ENCODE data around the gene INMT.

DNA sequence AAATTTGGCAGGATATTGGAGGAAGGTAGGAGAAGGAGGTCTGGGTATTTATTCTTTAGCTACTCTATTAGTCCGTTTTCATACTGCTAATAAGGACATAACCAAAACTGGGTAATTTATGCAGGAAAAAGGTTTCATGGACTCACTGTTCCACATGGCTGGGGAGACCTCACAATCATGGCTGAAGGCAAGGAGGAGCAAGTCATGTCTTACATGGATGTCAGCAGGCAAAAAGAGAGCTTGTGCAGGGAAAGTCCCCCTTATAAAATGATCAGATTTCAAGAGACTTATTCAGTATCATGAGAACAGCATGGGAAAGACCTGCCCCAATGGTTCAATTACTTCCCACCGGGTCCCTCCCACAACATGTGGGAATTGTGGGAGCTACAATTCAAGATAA is 1.9 kb upstream of the INMT start:
- TF ChIP-seq, protein P1, sequence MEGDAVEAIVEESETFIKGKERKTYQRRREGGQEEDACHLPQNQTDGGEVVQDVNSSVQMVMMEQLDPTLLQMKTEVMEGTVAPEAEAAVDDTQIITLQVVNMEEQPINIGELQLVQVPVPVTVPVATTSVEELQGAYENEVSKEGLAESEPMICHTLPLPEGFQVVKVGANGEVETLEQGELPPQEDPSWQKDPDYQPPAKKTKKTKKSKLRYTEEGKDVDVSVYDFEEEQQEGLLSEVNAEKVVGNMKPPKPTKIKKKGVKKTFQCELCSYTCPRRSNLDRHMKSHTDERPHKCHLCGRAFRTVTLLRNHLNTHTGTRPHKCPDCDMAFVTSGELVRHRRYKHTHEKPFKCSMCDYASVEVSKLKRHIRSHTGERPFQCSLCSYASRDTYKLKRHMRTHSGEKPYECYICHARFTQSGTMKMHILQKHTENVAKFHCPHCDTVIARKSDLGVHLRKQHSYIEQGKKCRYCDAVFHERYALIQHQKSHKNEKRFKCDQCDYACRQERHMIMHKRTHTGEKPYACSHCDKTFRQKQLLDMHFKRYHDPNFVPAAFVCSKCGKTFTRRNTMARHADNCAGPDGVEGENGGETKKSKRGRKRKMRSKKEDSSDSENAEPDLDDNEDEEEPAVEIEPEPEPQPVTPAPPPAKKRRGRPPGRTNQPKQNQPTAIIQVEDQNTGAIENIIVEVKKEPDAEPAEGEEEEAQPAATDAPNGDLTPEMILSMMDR (IDR thresholded peaks at IDR 0.05; ENCODE audit: insufficient read depth, low read length) = no peak
- TF ChIP-seq POLR2AphosphoS5 (IDR thresholded peaks at IDR 0.05; ENCODE audit: low read depth) (no peak), GABPA (IDR thresholded peaks at IDR 0.05; ENCODE audit: low read depth) (no peak), SPI1 (IDR thresholded peaks at IDR 0.05; ENCODE audit: borderline replicate concordance, low read depth) (no peak)
- TF ChIP-seq, protein P2, sequence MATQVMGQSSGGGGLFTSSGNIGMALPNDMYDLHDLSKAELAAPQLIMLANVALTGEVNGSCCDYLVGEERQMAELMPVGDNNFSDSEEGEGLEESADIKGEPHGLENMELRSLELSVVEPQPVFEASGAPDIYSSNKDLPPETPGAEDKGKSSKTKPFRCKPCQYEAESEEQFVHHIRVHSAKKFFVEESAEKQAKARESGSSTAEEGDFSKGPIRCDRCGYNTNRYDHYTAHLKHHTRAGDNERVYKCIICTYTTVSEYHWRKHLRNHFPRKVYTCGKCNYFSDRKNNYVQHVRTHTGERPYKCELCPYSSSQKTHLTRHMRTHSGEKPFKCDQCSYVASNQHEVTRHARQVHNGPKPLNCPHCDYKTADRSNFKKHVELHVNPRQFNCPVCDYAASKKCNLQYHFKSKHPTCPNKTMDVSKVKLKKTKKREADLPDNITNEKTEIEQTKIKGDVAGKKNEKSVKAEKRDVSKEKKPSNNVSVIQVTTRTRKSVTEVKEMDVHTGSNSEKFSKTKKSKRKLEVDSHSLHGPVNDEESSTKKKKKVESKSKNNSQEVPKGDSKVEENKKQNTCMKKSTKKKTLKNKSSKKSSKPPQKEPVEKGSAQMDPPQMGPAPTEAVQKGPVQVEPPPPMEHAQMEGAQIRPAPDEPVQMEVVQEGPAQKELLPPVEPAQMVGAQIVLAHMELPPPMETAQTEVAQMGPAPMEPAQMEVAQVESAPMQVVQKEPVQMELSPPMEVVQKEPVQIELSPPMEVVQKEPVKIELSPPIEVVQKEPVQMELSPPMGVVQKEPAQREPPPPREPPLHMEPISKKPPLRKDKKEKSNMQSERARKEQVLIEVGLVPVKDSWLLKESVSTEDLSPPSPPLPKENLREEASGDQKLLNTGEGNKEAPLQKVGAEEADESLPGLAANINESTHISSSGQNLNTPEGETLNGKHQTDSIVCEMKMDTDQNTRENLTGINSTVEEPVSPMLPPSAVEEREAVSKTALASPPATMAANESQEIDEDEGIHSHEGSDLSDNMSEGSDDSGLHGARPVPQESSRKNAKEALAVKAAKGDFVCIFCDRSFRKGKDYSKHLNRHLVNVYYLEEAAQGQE (IDR thresholded peaks at IDR 0.05; ENCODE audit: insufficient replicate concordance, low read depth) = no peak

Data from HL-60 (cell line).